ENCODE measurements around the gene EYS.
"Not testable (repeated sequence)": the region's sequence is repeated elsewhere in the genome, so short reads cannot be mapped to it uniquely, and the experiment has no call there.

The EYS gene

DNA sequence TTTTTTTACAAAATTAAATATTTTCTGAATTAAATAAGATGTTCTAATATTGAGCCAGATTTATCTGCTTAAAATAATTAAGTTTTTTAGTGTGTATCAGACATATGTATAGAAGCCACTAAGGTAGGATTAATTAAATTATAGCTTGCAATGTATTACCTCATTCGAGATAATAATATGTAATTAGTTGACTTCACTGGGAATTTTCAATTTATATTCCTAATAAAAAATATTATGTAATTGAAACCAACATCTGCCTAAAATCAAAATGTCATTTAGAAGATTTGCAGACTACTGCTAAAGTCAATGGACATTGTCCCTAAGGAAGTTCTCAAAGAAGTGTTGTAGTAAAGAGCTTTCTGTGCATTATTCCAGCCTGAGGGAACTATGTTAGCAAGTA is 254.7 kb downstream of the EYS start:
- DNase-seq (ENCODE audit: low spot score): no peak

DNA sequence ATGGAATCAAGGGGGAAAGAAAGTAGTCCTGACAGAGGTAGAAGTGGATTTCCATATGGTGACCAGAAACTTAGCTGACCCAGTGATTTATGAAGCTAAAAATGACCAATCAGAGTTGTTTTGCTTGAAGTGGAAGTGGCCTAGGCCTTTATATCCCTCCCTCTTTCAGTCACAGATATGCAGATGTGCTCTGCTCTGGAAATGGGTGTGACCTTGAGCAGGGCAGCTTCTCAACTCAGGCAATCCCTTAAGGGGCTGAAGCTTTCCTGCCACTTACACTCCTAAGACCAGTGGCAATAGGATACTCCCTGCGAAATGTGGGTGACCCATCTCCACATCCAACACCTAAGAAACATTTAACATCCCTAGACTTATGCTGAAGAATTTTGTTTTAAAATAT is 256.6 kb downstream of the EYS start:
- no peak for DNase-seq (ENCODE audit: low spot score)

- no peak for DNase-seq (ENCODE audit: low spot score)
Observed at GRCh38 chr6:65449926-65450325, 257.1 kb downstream of the EYS start.

DNA sequence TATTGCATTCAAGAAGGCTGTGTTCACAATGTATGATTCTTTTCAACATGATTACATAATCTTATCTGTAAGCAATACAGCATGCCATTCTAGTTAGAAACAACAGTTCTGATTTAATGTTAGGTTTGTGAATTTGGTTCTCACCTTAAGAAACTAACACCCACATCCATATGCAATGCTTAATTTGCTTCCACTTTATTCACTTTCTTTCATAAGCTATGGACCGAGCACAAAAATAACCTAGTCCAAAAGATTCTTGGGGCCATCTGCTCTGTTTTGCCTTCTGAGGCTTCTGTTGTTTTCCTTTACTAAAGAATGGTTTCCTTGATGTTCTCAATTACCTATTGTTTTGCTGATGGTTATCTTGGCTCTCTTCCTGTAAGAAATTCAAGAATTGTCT is 258.2 kb downstream of the EYS start:
- DNase-seq (ENCODE audit: low spot score): no peak

GRCh38 chr6:65436281-65436680 is 270.7 kb downstream of the EYS start:
- DNase-seq (ENCODE audit: low spot score): no peak

GRCh38 chr6:65416621-65417020 is 290.4 kb downstream of the EYS start:
- DNase-seq (ENCODE audit: low spot score): no peak

GRCh38 chr6:65410309-65410708 is 296.7 kb downstream of the EYS start:
- DNase-seq (ENCODE audit: low spot score): no peak

- DNase-seq (ENCODE audit: low spot score): no peak
Observed at GRCh38 chr6:65402564-65402963, 304.5 kb downstream of the EYS start.

DNA sequence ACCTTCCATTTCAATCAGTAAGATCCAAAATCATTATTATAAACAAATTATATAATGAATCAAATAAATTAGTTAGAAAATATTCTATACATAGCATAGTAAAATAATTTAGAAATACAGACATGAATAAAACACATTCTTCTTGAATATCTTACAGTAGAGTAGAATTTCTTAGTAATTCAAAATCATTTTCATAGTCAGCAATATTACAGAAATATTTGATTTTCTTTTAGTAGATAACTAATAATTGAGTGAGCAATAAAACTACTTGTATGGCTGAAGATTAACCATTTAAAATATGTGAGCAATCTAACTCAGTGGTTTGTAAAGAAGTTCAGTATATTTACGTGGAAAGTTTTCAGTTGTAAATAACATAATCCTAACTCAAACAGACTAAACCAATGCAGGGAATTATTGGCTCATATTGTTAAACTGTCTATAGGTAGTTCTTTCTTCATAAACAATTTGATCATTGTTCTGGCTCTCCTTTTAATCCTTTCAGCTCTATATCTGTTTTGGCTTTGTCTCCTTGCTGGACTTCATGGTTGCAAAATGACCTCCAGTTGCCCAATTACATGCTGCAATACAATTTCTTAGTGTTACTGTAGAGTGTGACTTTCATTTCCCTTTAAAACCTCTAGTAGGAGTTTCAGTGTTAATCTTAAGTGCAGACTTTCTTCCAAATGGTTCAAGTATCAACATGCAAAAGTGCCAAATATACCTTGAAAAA is 307.5 kb downstream of the EYS start:
- no peak for DNase-seq (ENCODE audit: low spot score)

DNA sequence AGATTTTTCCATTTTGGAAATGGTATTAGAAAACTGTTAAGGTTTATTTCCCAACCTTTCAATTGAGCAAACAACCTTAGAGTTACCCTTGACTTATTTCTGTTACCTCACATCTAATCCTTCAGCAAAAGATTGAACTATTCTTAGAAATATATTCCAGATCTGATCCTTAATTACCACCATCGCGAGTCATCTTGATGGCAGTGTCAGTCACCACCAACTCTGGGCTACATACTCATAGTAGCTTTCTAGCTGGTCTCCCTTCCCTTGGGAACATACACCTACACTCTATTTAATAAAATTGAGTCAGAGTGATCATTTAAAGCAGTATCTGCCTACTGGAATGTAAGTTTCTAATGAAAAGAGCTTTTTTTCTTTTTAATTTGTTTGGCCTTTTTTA is 308.2 kb downstream of the EYS start:
- no peak for DNase-seq (ENCODE audit: low spot score)

GRCh38 chr6:65350530-65350929 is 356.5 kb downstream of the EYS start:
- DNase-seq (ENCODE audit: low spot score): no peak

GRCh38 chr6:65302655-65303054 is 404.4 kb downstream of the EYS start:
- not testable (repeated sequence) for DNase-seq (ENCODE audit: low spot score)

GRCh38 chr6:65299236-65299635 is 407.8 kb downstream of the EYS start:
- DNase-seq (ENCODE audit: low spot score): no peak

DNA sequence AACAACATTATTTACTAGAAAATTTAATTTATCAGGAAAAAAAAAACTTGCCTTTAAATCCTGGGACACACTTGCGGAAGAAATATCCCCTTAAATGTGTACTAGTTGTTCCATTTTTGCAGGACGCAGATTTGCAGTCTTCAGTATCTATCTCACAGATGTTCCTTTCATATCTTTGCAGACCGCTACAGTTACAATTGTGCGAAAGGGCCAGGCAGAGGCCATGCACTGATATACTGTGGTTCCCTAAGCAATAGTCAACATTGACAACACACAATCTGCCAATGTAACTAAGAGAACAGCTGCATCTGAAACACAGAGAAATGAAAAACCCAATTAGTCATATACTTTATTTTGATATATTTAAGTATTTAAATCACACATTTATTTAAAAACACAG is 411.2 kb downstream of the EYS start:
- DNase-seq (ENCODE audit: low spot score): no peak

GRCh38 chr6:65289491-65289890 is 417.5 kb downstream of the EYS start:
- DNase-seq (ENCODE audit: low spot score): no peak

- no peak for DNase-seq (ENCODE audit: low spot score)
Observed at GRCh38 chr6:65285275-65285674, 421.8 kb downstream of the EYS start.

GRCh38 chr6:65280060-65280459 is 427.0 kb downstream of the EYS start:
- no peak for DNase-seq (ENCODE audit: low spot score)

GRCh38 chr6:65262241-65262640 is 444.8 kb downstream of the EYS start:
- no peak for DNase-seq (ENCODE audit: low spot score)

- DNase-seq (ENCODE audit: low spot score): no peak
Observed at GRCh38 chr6:65259982-65260381, 447.0 kb downstream of the EYS start.

- no peak for DNase-seq (ENCODE audit: low spot score)
Observed at GRCh38 chr6:65259059-65259458, 448.0 kb downstream of the EYS start.

- DNase-seq (ENCODE audit: low spot score): no peak
Observed at GRCh38 chr6:65253041-65253440, 454.0 kb downstream of the EYS start.

DNA sequence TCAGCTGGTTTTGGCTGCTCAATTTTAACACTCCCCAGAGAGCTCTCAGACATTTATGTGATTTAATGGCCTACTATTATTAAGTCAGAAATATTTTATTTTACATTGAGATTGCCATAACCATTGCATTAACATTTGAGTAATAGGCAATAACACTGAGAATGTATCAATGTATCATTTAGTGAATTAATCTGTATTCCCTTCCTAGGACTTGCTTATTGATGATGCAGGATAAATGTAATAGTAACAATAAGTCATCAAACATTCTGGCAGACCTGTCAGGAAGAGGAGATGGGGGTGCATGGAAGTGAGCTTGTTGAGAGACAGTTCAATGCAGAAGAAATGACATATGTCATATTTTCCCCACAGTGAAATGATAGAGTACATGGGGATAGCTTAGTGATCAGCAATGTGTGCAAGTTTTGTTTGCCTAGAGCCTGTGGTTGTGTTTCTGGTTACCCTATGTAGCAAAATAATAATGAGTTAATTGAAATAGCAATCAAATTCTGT is 458.9 kb downstream of the EYS start:
- no peak for DNase-seq (ENCODE audit: low spot score)

GRCh38 chr6:65231616-65232015 is 475.4 kb downstream of the EYS start:
- DNase-seq (ENCODE audit: low spot score): no peak

DNA sequence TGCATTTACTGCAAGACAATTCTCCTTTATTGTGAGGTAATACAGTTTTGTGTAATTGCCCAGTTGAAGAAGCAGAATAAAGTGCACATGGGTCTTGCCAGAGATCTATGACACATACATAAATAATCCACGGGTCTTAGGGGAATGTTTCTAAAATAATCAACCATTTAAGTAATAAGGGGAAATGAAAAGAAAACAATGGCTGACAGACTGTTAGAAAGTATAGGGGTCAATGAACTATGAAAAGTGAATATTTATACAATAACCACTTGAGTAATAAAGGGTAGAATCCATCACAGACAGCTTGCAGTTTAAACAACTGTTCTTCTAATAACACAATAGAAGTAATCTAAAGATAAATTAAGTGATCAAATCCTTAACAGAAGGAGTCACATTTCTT is 477.2 kb downstream of the EYS start:
- DNase-seq (ENCODE audit: low spot score): no peak
